Thoracic aorta (tissue), 2 donors: ENCODE data around the gene GRIK4. TPM values are rescaled to one million over a fixed set of nuclear protein-coding genes. Genes with fewer than 3 reads are reported as not detected.

ENCODE experiments used
- ATAC-seq: fragments of 150-250 bp; one replicate; pipeline ENCODE4 v1.8.0; 2017; ENCODE audit warnings: low read depth; ENCODE audit not compliant: insufficient number of reproducible peaks, low FRiP score
- DNase-seq: peaks from one replicate; pipeline ENCODE4 v3.0.0-alpha.2; 2020; ENCODE audit warnings: low spot score
- H3K27ac ChIP-seq, 2 donors: fragments of 200-600 bp; sonication (generic); 1 replicate in 1 of 2; 2 replicates in 1 of 2; pipeline ENCODE4 v1.5.1; 2016; ENCODE audit warnings: mild to moderate bottlenecking in 2 of 2, moderate library complexity in 2 of 2
- H3K27me3 ChIP-seq: fragments of 200-600 bp; sonication (generic); replicated peaks from 2 replicates; pipeline ENCODE4 v1.6.0; 2016; ENCODE audit warnings: mild to moderate bottlenecking; ENCODE audit not compliant: insufficient read depth
- H3K36me3 ChIP-seq: fragments of 200-600 bp; sonication (generic); one replicate; pipeline ENCODE4 v1.5.1; 2016
- H3K4me1 ChIP-seq, 2 donors: fragments of 200-600 bp; sonication (generic); 1 replicate in 1 of 2; 2 replicates in 1 of 2; pipeline versions ENCODE4 v1.5.1 to v1.6.0; 2016; ENCODE audit warnings: low read depth in 2 of 2, mild to moderate bottlenecking in 1 of 2; ENCODE audit not compliant: control insufficient read depth in 1 of 2
- H3K4me3 ChIP-seq: fragments of 200-600 bp; sonication (generic); 2 replicates; pipeline ENCODE4 v1.5.1; 2016; ENCODE audit warnings: mild to moderate bottlenecking
- H3K9me3 ChIP-seq: fragments of 200-600 bp; sonication (generic); 2 replicates; pipeline ENCODE4 v1.5.1; 2016
- total RNA-seq, 2 donors: library from RNA; depleted of rRNA; stranded (reverse); fragments of >200 nt; gene quantifications; one replicate each; pipeline versions ENCODE4 v1.1.0 to v1.2.3, GENCODE V29; 2016
- TF ChIP-seq, protein P1 (sequence below): fragments of 200-600 bp; sonication (generic); IDR thresholded peaks from one replicate; pipeline ENCODE4 v1.5.1; 2019; ENCODE audit warnings: antibody characterized with exemption

Gene GRIK4
- total RNA-seq, 2 donors from 2014 or later, result not detected

DNA sequence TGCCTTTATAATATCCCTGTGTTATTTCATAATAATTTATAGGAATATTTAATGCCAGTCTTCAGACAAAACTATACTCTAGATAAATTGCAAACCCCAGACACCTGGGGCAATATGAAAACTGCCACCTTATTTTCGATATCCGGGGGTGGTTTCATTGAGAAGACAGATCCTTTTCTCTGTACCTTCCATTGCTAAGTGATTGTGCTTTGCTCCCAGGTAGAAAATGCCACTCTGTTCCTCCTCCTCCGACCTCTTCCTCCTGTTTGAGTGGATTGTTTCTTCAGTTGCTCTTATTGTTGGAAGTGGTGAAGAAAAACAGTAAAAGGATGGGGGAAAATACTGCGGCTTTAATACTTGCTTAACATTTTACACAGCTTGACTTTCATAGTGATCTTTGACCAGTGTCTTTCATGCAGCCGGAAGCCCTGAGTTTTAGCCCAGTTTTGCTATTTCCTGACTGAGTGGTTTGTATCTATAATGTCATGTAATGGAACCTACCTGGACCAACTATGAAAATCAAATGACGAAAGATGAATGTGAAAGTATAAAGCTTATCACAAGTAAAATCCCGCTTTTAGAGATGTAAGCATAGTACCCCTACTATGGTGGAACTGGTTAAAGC lies 5.6 kb upstream of the GRIK4 start:
- H3K9me3 ChIP-seq, result no peaks in the 10 kb centered on the region
- ATAC-seq, result no peak
- TF ChIP-seq, protein P1, sequence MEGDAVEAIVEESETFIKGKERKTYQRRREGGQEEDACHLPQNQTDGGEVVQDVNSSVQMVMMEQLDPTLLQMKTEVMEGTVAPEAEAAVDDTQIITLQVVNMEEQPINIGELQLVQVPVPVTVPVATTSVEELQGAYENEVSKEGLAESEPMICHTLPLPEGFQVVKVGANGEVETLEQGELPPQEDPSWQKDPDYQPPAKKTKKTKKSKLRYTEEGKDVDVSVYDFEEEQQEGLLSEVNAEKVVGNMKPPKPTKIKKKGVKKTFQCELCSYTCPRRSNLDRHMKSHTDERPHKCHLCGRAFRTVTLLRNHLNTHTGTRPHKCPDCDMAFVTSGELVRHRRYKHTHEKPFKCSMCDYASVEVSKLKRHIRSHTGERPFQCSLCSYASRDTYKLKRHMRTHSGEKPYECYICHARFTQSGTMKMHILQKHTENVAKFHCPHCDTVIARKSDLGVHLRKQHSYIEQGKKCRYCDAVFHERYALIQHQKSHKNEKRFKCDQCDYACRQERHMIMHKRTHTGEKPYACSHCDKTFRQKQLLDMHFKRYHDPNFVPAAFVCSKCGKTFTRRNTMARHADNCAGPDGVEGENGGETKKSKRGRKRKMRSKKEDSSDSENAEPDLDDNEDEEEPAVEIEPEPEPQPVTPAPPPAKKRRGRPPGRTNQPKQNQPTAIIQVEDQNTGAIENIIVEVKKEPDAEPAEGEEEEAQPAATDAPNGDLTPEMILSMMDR, result no peak

DNA sequence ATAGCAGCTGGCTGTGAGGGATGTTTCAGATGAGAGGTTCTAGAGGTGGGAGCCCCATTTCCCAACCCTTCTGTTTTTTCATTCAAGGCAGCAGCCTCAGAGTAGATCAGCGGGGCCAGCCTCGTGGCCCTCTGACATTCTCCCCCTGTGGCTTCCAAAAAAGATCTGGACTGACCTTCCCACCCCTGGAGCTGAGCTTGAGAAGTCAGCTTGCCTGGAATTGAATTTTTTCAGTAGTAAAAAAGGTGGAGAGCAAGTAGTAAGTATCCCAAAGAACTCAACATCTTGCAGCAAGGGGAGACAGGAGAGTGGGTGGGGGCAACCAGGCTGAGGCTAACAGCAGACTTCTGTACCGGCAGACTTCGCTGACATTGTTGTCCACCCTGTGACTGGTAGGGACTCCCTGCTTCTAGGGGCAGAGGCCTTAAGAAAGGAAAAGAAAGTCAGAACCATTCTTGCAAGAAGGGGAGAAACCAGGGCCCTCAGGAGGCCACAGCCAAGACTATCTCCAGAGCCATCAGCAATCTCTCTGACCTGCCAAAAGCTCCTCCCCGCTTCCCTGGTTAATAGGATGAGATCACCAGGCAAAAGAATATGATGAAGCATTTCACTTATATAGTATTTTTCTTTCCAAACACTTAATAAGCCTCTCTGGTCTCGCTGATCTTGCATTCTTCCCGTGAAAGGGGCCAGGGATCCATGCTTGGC lies 2.0 kb upstream of the GRIK4 start:
- no peaks in the 10 kb centered on the region for H3K9me3 ChIP-seq
- no peak overlapping the region for H3K4me3 ChIP-seq
- H3K4me1 ChIP-seq, result no peaks in the 10 kb centered on the region
- ATAC-seq, result no peak
- DNase-seq, result no peak
- TF ChIP-seq, protein P1, result no peak
- no peaks in the 10 kb centered on the region for H3K27me3 ChIP-seq
- H3K36me3 ChIP-seq, result no peaks in the 10 kb centered on the region
- H3K27ac ChIP-seq, result no peak overlapping the region

More for the DNA sequence above, 5.6 kb upstream of the GRIK4 start:
- Histone ChIP-seq H3K36me3 (no peaks in the 10 kb centered on the region), H3K4me3 (no peak overlapping the region), H3K27me3 (peaks cover 5% of the 10 kb centered on the region), H3K4me1 (no peaks in the 10 kb centered on the region), H3K27ac (no peak overlapping the region)
- no peak for DNase-seq

DNA sequence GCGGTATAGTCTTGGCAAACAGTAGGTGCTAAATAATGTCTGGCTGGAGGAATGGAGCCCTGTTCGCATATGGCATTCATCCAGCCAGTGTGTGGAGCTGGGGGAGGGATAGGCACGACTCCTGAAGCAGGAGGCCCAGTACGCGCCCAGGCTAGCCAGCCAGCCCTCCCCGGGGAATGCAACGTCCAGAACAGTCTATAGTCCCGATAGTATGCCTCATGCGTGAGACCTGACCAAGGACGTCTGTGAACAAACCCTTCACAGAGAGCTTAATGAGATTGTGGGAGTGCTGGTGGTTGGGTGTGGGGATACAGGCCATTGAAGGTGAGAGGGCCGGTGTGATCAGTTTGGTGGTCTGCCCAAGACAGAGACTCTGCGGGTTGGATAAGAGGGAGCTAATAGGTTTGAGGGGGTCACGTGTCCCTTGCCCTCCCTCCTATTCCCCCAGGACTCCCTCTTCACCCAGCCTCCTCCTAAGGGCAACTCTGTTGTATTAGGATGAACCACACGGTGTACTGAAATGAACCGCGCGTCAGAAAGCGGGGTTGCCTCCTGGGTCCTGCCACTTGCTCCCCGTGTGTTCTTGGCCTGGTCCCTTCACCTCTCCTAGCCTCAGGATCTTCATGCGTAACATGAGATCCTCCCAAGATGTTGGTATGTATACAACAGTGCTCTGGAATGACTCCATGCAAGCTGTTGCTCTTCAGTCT lies 987 bp upstream of the GRIK4 start:
- peak overlapping the region; percentile 64 for H3K4me3 ChIP-seq
- H3K36me3 ChIP-seq, result no peaks in the 10 kb centered on the region
- no peaks in the 10 kb centered on the region for H3K4me1 ChIP-seq
- H3K27me3 ChIP-seq, result no peaks in the 10 kb centered on the region
- ATAC-seq, result no peak
- H3K9me3 ChIP-seq, result no peaks in the 10 kb centered on the region
- H3K27ac ChIP-seq, result no peak overlapping the region
- no peak for DNase-seq
- TF ChIP-seq, protein P1, result no peak

DNA sequence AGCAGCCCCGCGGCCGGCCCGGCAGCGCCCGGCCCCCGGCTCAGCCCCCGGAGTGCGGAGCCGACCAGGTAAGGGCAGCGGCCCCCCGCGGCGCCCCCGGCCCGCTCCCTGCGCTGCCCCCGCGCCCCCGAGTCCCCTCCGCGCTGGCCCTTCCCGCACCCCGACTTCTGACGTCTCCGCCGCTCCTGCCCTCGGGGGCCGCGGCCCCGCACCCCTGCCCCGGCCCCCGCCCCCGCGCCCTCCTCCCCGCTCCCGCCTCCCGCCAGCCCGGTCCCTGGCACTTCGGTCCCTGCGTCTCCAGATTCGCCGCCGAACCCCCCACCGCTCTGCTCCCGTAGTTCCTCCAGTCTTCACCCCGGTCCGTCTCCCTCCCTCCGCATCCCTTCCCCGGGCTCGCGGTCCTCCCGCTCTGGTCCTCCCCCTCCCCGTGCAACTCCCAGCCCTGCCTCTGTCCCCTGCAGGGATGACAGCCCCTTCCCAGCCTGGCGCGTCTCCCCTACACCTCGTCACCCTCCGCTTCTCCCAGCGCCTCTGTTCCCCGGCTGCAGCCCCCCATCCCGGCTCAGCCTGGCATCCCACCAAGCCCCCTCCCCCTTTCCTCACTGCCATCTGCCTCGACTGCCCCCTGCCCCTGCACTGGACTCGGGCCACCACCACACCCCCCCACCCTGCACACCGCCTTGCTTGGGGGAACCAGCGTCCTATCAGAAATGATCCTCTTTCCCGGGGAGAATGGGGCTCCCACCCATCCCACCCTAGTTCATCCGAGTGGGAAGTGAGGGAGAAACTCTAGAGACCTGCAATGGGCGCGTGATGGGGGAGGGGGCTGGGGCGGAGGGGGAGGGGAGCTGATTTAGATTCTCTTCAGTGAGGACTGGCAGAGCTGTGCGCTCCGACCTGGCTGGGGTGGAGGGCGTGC lies 531 bp downstream of the GRIK4 start:
- ATAC-seq (no peak), DNase-seq (no peak)
- Histone ChIP-seq H3K27ac (no peak overlapping the region), H3K9me3 (no peaks in the 10 kb centered on the region), H3K4me1 (no peaks in the 10 kb centered on the region), H3K36me3 (no peaks in the 10 kb centered on the region), H3K4me3 (peak overlapping the region; percentile 51), H3K27me3 (no peaks in the 10 kb centered on the region)
- TF ChIP-seq, protein P1, result no peak
